HAP-1 (cell line): ENCODE results near the gene MAST4.

Experiments
- DNase-seq, 2 experiments: peaks; one replicate each; pipeline ENCODE4 v3.0.0-alpha.2; 2016 to 2020; ENCODE audit warnings: low spot score in 2 of 2
- H3K27me3 ChIP-seq: fragments of 250-450 bp; sonication (Bioruptor Pico); 2 replicates; pipeline ENCODE4 v1.5.1; 2020; ENCODE audit warnings: low read depth, mild to moderate bottlenecking, moderate library complexity
- H3K36me3 ChIP-seq: fragments of 250-450 bp; sonication (Bioruptor Pico); replicated peaks from 2 replicates; pipeline ENCODE4 v1.5.1; 2020; ENCODE audit warnings: mild to moderate bottlenecking
- H3K4me1 ChIP-seq: fragments of 250-450 bp; sonication (Bioruptor Pico); 2 replicates; pipeline ENCODE4 v1.5.1; 2020; ENCODE audit warnings: mild to moderate bottlenecking
- H3K4me3 ChIP-seq: fragments of 250-450 bp; sonication (Bioruptor Pico); 2 replicates; pipeline ENCODE4 v1.5.1; 2020; ENCODE audit warnings: mild to moderate bottlenecking, moderate library complexity
- H3K9me3 ChIP-seq: fragments of 250-450 bp; sonication (Bioruptor Pico); 2 replicates; pipeline ENCODE4 v1.5.1; 2020; ENCODE audit warnings: mild to moderate bottlenecking, moderate library complexity
- in situ Hi-C: fragments of 300-500 bp; cut with MboI; formaldehyde crosslinking; loops from 3 replicates; pipeline ENCODE4 v1.14.3; 2020; ENCODE audit warnings: low sequenced_read_pairs, inconsistent platforms, mixed read lengths

The MAST4 gene

GRCh38 chr5:67146574-67146973 lies 550.4 kb downstream of the MAST4 start:
- Histone ChIP-seq H3K4me1 (no peaks in the 10 kb centered on the region), H3K36me3 (peaks cover 31% of the 10 kb centered on the region), H3K4me3 (no peak overlapping the region), H3K27me3 (no peaks in the 10 kb centered on the region), H3K9me3 (no peaks in the 10 kb centered on the region)
- in situ Hi-C loops, result no loop called here
- DNase-seq, result no peak

GRCh38 chr5:67146981-67147380 lies 550.8 kb downstream of the MAST4 start:
- Histone ChIP-seq H3K9me3 (no peaks in the 10 kb centered on the region), H3K4me1 (no peaks in the 10 kb centered on the region), H3K27me3 (no peaks in the 10 kb centered on the region), H3K4me3 (no peak overlapping the region), H3K36me3 (peaks cover 31% of the 10 kb centered on the region)
- no peak for DNase-seq
- in situ Hi-C loops, result no loop called here

DNA sequence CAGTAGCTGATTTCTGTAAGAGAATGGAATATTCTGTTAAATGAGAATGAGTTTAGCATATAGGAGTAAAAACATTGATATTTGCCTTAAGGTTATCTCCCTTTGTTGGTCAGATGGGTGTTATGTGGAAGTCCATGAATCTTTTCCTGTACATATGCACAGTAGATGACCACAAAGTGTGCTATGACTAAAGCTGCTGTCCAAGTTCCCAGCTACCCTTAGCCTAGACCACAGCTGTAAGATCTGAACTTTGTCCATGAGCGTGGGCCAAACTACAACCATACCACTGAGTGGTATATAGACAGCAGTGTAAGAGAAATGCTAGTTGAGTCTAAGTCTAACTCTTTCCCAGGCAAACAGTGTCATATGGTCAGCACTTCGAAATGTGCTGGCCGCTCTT lies 551.6 kb downstream of the MAST4 start:
- in situ Hi-C loops, result no loop called here
- H3K9me3 ChIP-seq, result no peaks in the 10 kb centered on the region
- H3K4me3 ChIP-seq, result no peak overlapping the region
- H3K27me3 ChIP-seq, result no peaks in the 10 kb centered on the region
- no peaks in the 10 kb centered on the region for H3K4me1 ChIP-seq
- no peak for DNase-seq
- H3K36me3 ChIP-seq, result peaks cover 27% of the 10 kb centered on the region

DNA sequence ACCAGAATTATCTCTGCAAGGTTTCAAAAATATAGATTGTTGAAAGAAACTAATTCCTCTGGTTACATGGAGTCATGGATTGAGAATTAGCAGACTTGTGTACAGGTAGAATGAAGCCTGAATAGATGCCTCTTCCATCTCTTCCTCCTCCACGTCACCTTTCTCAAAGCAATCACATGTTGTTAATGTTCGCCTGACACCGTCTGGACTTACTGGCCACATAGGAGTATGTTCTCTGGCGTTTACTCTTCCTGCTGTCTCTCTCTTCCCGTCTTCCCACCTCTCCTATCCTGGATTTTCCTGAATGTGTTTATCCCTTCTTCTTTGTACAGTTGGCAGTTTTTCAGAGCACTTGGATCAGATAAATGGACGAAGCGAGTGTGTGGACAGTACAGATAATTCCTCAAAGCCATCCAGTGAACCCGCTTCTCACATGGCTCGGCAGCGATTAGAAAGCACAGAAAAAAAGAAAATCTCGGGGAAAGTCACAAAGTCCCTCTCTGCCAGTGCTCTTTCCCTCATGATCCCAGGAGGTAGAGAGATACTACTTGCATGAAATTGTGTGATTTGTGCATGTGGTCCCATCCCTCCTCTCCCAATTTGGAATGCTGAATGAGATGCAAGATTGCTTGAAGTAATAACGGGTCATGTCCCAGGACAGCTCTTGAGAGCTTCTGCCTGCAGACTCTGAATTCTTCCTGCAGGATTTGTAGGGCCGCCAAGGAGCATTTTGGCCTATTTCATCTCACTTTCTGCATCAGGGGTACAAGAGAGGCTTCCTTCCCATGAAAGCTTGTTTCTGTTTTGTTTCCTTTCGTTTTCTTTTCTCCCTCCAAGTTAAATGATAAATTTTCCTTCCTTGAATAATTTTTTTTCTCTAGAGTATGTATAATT lies 553.1 kb downstream of the MAST4 start:
- Histone ChIP-seq H3K27me3 (no peaks in the 10 kb centered on the region), H3K4me3 (no peak overlapping the region), H3K4me1 (no peaks in the 10 kb centered on the region), H3K36me3 (peaks cover 24% of the 10 kb centered on the region), H3K9me3 (no peaks in the 10 kb centered on the region)
- no peak for DNase-seq
- in situ Hi-C loops, result no loop called here

- H3K4me1 ChIP-seq, result no peaks in the 10 kb centered on the region
- peaks cover 20% of the 10 kb centered on the region; the same call in 1 of the 2 replicates for H3K36me3 ChIP-seq
- no peak overlapping the region for H3K4me3 ChIP-seq
- no peaks in the 10 kb centered on the region for H3K9me3 ChIP-seq
- no peaks in the 10 kb centered on the region for H3K27me3 ChIP-seq
- in situ Hi-C loops, result no loop called here
- no peak for DNase-seq
Observed at GRCh38 chr5:67149951-67150523, 553.8 kb downstream of the MAST4 start.

- in situ Hi-C loops, result no loop called here
- H3K9me3 ChIP-seq, result no peaks in the 10 kb centered on the region
- H3K4me1 ChIP-seq, result no peaks in the 10 kb centered on the region
- no peaks in the 10 kb centered on the region for H3K27me3 ChIP-seq
- H3K36me3 ChIP-seq, result 0 out of 2 replicates have a peak, but pooled peaks cover 5% of the 10 kb centered on the region
- no peak for DNase-seq
- H3K4me3 ChIP-seq, result no peak overlapping the region
Observed at GRCh38 chr5:67152400-67152799, 556.2 kb downstream of the MAST4 start.

DNA sequence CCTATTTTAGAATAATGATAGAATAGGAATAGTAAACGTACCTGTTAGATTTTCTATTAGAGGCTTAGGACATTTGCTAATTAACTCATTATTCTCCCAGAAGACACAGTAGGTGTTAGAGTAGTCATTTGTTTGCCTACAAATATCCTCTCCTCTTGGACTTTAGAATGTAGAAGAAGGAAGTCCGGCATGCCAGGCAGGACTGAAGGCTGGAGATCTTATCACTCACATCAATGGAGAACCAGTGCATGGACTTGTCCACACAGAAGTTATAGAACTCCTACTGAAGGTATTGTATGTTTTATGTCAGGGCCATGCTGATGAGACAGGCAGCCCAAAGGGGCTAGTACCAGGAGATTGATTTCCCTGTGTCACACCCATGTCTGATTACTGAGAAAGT lies 557.1 kb downstream of the MAST4 start:
- DNase-seq, result no peak
- Histone ChIP-seq H3K4me3 (no peak overlapping the region), H3K27me3 (no peaks in the 10 kb centered on the region), H3K4me1 (no peaks in the 10 kb centered on the region), H3K9me3 (no peaks in the 10 kb centered on the region), H3K36me3 (0 out of 2 replicates have a peak, but pooled peaks cover 5% of the 10 kb centered on the region)
- in situ Hi-C loops, result no loop called here

DNA sequence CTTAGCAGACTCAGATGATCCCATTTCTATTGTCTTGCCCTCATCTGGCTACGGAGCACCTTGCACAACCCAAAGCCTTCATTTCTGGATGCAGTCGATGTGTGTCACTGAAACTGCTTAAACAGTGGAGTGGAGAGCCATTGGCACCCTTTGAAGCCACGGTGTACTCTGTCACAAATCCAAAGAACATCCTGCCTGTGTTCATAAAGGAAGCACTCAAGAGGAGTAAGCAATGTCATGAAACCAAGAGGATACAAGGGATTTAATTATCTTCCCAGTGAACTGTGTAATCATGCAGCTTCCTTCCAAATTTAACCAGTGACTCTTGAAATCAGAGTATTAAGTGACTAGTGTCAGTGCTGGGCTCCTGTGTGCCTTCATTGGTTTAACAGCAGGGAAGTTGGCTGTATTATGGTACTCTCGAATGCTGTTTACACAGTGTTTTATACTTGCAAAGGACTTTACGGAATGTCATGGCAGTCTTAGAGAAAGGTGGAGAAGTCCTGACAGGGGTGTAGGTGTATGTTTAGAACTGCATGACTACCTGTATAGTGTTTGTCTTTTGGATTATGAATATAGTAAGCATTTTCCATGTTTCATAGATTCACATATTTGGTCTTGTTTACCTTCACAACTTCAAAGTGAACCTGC lies 558.5 kb downstream of the MAST4 start:
- Histone ChIP-seq H3K36me3 (0 out of 2 replicates have a peak, but pooled peaks cover 5% of the 10 kb centered on the region), H3K4me1 (no peaks in the 10 kb centered on the region), H3K9me3 (no peaks in the 10 kb centered on the region), H3K27me3 (no peaks in the 10 kb centered on the region), H3K4me3 (no peak overlapping the region)
- in situ Hi-C loops, result no loop called here
- no peak for DNase-seq

GRCh38 chr5:67156976-67157583 lies 560.9 kb downstream of the MAST4 start:
- no peaks in the 10 kb centered on the region for H3K9me3 ChIP-seq
- DNase-seq, result peak; percentile 38 to 63
- H3K4me3 ChIP-seq, result no peak overlapping the region
- H3K36me3 ChIP-seq, result 0 out of 2 replicates have a peak, but pooled peaks cover 5% of the 10 kb centered on the region
- H3K4me1 ChIP-seq, result no peaks in the 10 kb centered on the region
- H3K27me3 ChIP-seq, result no peaks in the 10 kb centered on the region
- in situ Hi-C loops, result no loop called here

DNA sequence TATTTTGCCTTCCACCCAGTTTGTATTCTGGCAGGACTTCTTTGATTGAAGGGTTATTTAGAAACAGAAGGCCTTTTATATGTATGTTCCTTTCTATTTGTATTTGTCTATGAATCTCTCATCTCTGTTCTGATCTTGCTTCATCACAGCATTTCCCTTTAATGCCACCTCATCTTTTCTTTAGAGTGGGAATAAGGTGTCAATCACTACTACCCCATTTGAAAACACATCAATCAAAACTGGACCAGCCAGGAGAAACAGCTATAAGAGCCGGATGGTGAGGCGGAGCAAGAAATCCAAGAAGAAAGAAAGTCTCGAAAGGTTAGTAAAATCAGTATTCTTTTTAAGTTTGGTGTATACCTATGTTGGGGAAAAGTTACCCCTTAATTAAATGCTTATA lies 564.1 kb downstream of the MAST4 start:
- H3K36me3 ChIP-seq, result no peaks in the 10 kb centered on the region
- H3K27me3 ChIP-seq, result no peaks in the 10 kb centered on the region
- no peaks in the 10 kb centered on the region for H3K9me3 ChIP-seq
- in situ Hi-C loops, result loop anchor here (5.0 kb wide), 1 partner anchor 52 kb away; no protein-coding TSS in a partner anchor
- H3K4me1 ChIP-seq, result no peaks in the 10 kb centered on the region
- H3K4me3 ChIP-seq, result no peak overlapping the region
- no peak for DNase-seq

DNA sequence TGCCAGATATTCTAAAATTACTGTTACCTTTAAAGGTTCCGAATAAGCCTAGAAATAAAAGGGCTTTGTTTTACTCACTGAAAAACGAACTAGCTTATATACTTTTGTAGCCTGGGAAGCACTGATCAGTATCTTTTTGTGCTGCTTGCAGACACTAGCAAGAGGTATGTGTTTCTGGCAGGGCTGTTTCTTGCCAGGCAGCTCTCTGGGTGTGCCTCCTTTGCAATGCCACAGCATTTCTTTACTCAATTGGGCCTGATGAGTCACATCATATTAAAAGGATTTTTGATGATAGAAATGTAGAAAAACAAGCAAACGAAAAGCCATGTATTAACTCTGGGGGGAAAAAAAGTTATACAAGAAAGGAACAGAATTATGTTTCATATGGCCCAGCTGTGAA lies 564.8 kb downstream of the MAST4 start:
- Histone ChIP-seq H3K27me3 (no peaks in the 10 kb centered on the region), H3K4me1 (peaks cover 2% of the 10 kb centered on the region), H3K36me3 (no peaks in the 10 kb centered on the region; the same call in 1 of the 2 replicates), H3K4me3 (no peak overlapping the region), H3K9me3 (no peaks in the 10 kb centered on the region)
- DNase-seq, result no peak
- in situ Hi-C loops, result loop anchor here (5.0 kb wide), 1 partner anchor 51 kb away; no protein-coding TSS in a partner anchor

DNA sequence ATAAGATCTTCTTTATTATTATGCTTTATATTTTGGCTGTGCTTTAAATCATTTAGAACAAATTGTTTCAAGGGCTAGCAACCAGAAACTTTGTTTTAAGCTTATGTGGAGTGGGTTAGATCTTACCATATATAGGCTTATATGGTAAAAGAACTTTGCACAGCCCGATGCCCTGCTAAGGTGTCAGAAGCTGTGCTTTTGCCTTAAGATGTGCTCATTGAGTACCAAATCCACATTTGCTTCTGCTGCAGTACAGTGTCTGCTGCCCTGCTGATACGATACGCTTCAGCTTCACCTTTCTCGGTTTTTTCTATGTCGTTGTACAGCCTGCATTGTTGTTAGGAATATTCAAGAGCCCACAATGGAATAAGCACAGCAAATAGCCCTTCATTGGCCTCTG lies 565.6 kb downstream of the MAST4 start:
- Histone ChIP-seq H3K4me1 (peaks cover 9% of the 10 kb centered on the region), H3K36me3 (no peaks in the 10 kb centered on the region; the same call in 1 of the 2 replicates), H3K27me3 (no peaks in the 10 kb centered on the region), H3K9me3 (no peaks in the 10 kb centered on the region), H3K4me3 (no peak overlapping the region)
- no peak for DNase-seq
- in situ Hi-C loops, result loop anchor here (5.0 kb wide), 1 partner anchor 51 kb away; no protein-coding TSS in a partner anchor

DNA sequence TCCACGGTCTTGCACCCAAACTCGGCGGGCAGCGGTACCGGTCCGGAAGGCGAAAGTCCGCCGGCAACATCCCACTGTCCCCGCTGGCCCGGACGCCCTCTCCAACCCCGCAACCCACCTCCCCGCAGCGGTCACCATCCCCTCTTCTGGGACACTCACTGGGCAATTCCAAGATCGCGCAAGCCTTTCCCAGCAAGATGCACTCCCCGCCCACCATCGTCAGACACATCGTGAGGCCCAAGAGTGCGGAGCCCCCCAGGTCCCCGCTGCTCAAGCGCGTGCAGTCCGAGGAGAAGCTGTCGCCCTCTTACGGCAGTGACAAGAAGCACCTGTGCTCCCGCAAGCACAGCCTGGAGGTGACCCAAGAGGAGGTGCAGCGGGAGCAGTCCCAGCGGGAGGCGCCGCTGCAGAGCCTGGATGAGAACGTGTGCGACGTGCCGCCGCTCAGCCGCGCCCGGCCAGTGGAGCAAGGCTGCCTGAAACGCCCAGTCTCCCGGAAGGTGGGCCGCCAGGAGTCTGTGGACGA lies 567.1 kb downstream of the MAST4 start:
- no peak overlapping the region for H3K4me3 ChIP-seq
- DNase-seq, result no peak
- H3K9me3 ChIP-seq, result no peaks in the 10 kb centered on the region
- no peaks in the 10 kb centered on the region for H3K27me3 ChIP-seq
- peaks cover 15% of the 10 kb centered on the region for H3K4me1 ChIP-seq
- in situ Hi-C loops, result loop anchor here (5.0 kb wide), 1 partner anchor 49 kb away; no protein-coding TSS in a partner anchor
- no peaks in the 10 kb centered on the region; the same call in 1 of the 2 replicates for H3K36me3 ChIP-seq
